CD4-positive, alpha-beta memory T cell (primary cell): Measurements from ENCODE around the gene RBM4. TPM values are rescaled to one million over a fixed set of nuclear protein-coding genes. Genes with fewer than 3 reads are reported as not detected.
A peak's percentile ranks its signal among the peaks of the same experiment; 100 is the strongest.

Experiments
- CTCF ChIA-PET: fragments of 350-600 bp; sonication (Branson Sonifier 250); formaldehyde crosslinking; loops from one replicate; lab custom pipeline; 2021; ENCODE audit warnings: inconsistent platforms; ENCODE audit not compliant: partially characterized antibody; lab: Charles Lee
- POLR2A ChIA-PET: fragments of 350-600 bp; sonication (Branson Sonifier 250); formaldehyde crosslinking; loops from one replicate; lab custom pipeline; 2021; ENCODE audit not compliant: partially characterized antibody; lab: Charles Lee
- DNase-seq, 5 donors: peaks; one replicate each; pipeline versions ENCODE4 v3.0.0 to v3.0.0-alpha.2; 2020 to 2022; ENCODE audit warnings: mixed read lengths in 1 of 5
- H3K27ac ChIP-seq: one replicate; pipeline ENCODE4 v1.7.0; 2013; ENCODE audit warnings: low read depth, low read length
- H3K27me3 ChIP-seq: 2 replicates; pipeline ENCODE4 v1.7.0; 2013; ENCODE audit warnings: mild to moderate bottlenecking, low read length, moderate library complexity; ENCODE audit not compliant: insufficient read depth
- H3K36me3 ChIP-seq: 2 replicates; pipeline ENCODE4 v1.7.0; 2013; ENCODE audit warnings: mild to moderate bottlenecking, low read length, moderate library complexity; ENCODE audit not compliant: insufficient read depth
- H3K4me1 ChIP-seq: 2 replicates; pipeline ENCODE4 v1.7.0; 2013; ENCODE audit warnings: mild to moderate bottlenecking, low read length, moderate library complexity; ENCODE audit not compliant: insufficient read depth
- H3K4me3 ChIP-seq, 2 donors: one replicate each; pipeline ENCODE4 v1.7.0; 2013; ENCODE audit warnings: low read length in 2 of 2, mild to moderate bottlenecking in 1 of 2
- H3K9me3 ChIP-seq, 2 donors: one replicate each; pipeline ENCODE4 v1.7.0; 2013; ENCODE audit warnings: low read length in 2 of 2, control low read depth in 1 of 2; ENCODE audit not compliant: control insufficient read depth in 1 of 2
- H3K27ac Mint-ChIP-seq, 7 donors: one replicate each; pipeline ENCODE4 v1.8.0; 2020 to 2021; ENCODE audit warnings: mixed read lengths in 7 of 7, mild to moderate bottlenecking in 6 of 7, inconsistent platforms in 3 of 7, moderate library complexity in 3 of 7
- H3K27me3 Mint-ChIP-seq, 2 donors: one replicate each; pipeline ENCODE4 v1.8.0; 2020 to 2021; ENCODE audit warnings: mixed read lengths in 2 of 2
- H3K36me3 Mint-ChIP-seq, 2 donors: one replicate each; pipeline ENCODE4 v1.8.0; 2020 to 2021; ENCODE audit warnings: mixed read lengths in 2 of 2, inconsistent platforms in 1 of 2, mild to moderate bottlenecking in 1 of 2
- H3K4me1 Mint-ChIP-seq, 4 donors: one replicate each; pipeline ENCODE4 v1.8.0; 2020 to 2021; ENCODE audit warnings: mixed read lengths in 4 of 4, mild to moderate bottlenecking in 1 of 4
- H3K4me3 Mint-ChIP-seq, 8 donors: one replicate each; pipeline ENCODE4 v1.8.0; 2020 to 2021; ENCODE audit warnings: mixed read lengths in 8 of 8, mild to moderate bottlenecking in 7 of 8, moderate library complexity in 6 of 8, inconsistent platforms in 3 of 8
- H3K9me3 Mint-ChIP-seq, 8 donors: one replicate each; pipeline ENCODE4 v1.8.0; 2020 to 2021; ENCODE audit warnings: mixed read lengths in 8 of 8, mild to moderate bottlenecking in 5 of 8, inconsistent platforms in 3 of 8, moderate library complexity in 1 of 8
- intact Hi-C: fragments of 100-400 bp; cut with micrococcal nuclease; formaldehyde crosslinking; loops from one replicate; pipeline ENCODE4 v1.15.1; 2023
- polyA plus RNA-seq, 2 donors: library from polyadenylated mRNA; unstranded; fragments of 300-500 nt; fragmentation: Illumina TruSeq; gene quantifications; one replicate each; pipeline ENCODE4 v1.2.3, GENCODE V29; 2021
- total RNA-seq, 2 experiments: library from RNA; stranded (reverse); gene quantifications; one replicate each; pipeline ENCODE4 v1.2.3, GENCODE V29; 2021

RBM4 gene
- total and polyA plus RNA-seq, 4 experiments from 2014 or later, result 183 to 231 (median 201) TPM

GRCh38 chr11:66694732-66695207 is 56.3 kb downstream of the RBM4 start:
- Mint-ChIP-seq H3K27ac (no peak overlapping the region), H3K9me3 (peaks cover 0 to 2% (median 0%) of the 10 kb centered on the region in 8 donors), H3K27me3 (peaks cover 2% of the 10 kb centered on the region in 2 donors), H3K4me1 (no peaks in the 10 kb centered on the region), H3K4me3 (no peak overlapping the region), H3K36me3 (no peaks in the 10 kb centered on the region)
- no peak overlapping the region for H3K4me3 ChIP-seq
- no peaks in the 10 kb centered on the region for H3K4me1 ChIP-seq
- intact Hi-C loops, result loop anchor here (1.0 to 10.0 kb wide), 3 partner anchors 140 to 280 kb away; partner anchors contain the start of gene C11orf86
- H3K27ac ChIP-seq, result no peak overlapping the region
- H3K27me3 ChIP-seq, result no peaks in the 10 kb centered on the region
- CTCF ChIA-PET, result interaction anchor here (0.7 to 5.7 kb wide), 9 partner anchors 12 to 187 kb away, joined by 3 to 59 read pairs (median 4); no protein-coding TSS in a partner anchor
- H3K36me3 ChIP-seq, result no peaks in the 10 kb centered on the region
- no peaks in the 10 kb centered on the region for H3K9me3 ChIP-seq
- peak; percentile 76 to 86 (median 79) for DNase-seq
- POLR2A ChIA-PET, result no interaction called here

Other genes starting within 250 kb of the RBM4 start
- gene NPAS4, start 217.7 kb upstream of the RBM4 start, total RNA-seq, result not detected
- gene NPAS4, start 217.7 kb upstream of the RBM4 start, polyA plus RNA-seq, result not detected
- 10 to 100 TPM; 22.0 to 27.9 TPM for gene MRPL11, start 199.9 kb upstream of the RBM4 start, total RNA-seq
- 10 to 100 TPM; 76.9 to 78.1 TPM for gene MRPL11, start 199.9 kb upstream of the RBM4 start, polyA plus RNA-seq
- 10 to 100 TPM; 25.3 to 25.9 TPM for gene PELI3, start 171.8 kb upstream of the RBM4 start, total RNA-seq
- 1 to 10 TPM; 4.0 to 6.8 TPM for gene PELI3, start 171.8 kb upstream of the RBM4 start, polyA plus RNA-seq
- gene DPP3, start 158.3 kb upstream of the RBM4 start, total RNA-seq, result 10 to 100 TPM; 21.0 to 24.0 TPM
- 10 to 100 TPM; 27.8 to 31.0 TPM for gene DPP3, start 158.3 kb upstream of the RBM4 start, polyA plus RNA-seq
- gene BBS1, start 128.1 kb upstream of the RBM4 start, total RNA-seq, result 10 to 100 TPM; 37.3 to 41.3 TPM
- 10 to 100 TPM in 1 of 2 donors, 1 to 10 TPM in 1; 8.9 to 15.5 TPM for gene BBS1, start 128.1 kb upstream of the RBM4 start, polyA plus RNA-seq
- 10 to 100 TPM; 24.5 to 27.2 TPM for gene ZDHHC24, start 92.7 kb upstream of the RBM4 start, total RNA-seq
- 10 to 100 TPM; 12.2 to 15.1 TPM for gene ZDHHC24, start 92.7 kb upstream of the RBM4 start, polyA plus RNA-seq
- under 1 TPM; 0.17 to 0.20 TPM for gene ACTN3, start 91.8 kb upstream of the RBM4 start, total RNA-seq
- not detected for gene ACTN3, start 91.8 kb upstream of the RBM4 start, polyA plus RNA-seq
- gene CTSF, start 70.1 kb upstream of the RBM4 start, total RNA-seq, result 10 to 100 TPM; 28.1 to 31.7 TPM
- 10 to 100 TPM; 13.3 to 18.5 TPM for gene CTSF, start 70.1 kb upstream of the RBM4 start, polyA plus RNA-seq
- not detected for gene CCDC87, start 45.6 kb upstream of the RBM4 start, total RNA-seq
- under 1 TPM in 1 of 2 donors, not detected in 1; 0.34 TPM for gene CCDC87, start 45.6 kb upstream of the RBM4 start, polyA plus RNA-seq
- gene CCS, start 45.5 kb upstream of the RBM4 start, total RNA-seq, result 10 to 100 TPM; 61.0 to 61.5 TPM
- 10 to 100 TPM; 36.1 to 38.7 TPM for gene CCS, start 45.5 kb upstream of the RBM4 start, polyA plus RNA-seq
- gene RBM14, start 22.1 kb upstream of the RBM4 start, total RNA-seq, result 100 to 1,000 TPM; 158 to 196 TPM
- gene RBM14, start 22.1 kb upstream of the RBM4 start, polyA plus RNA-seq, result 10 to 100 TPM; 66.2 to 78.2 TPM
- 10 to 100 TPM; 26.6 to 26.9 TPM for gene RBM4B, start 39.2 kb downstream of the RBM4 start, total RNA-seq
- gene RBM4B, start 39.2 kb downstream of the RBM4 start, polyA plus RNA-seq, result 10 to 100 TPM in 1 of 2 donors, 1 to 10 TPM in 1; 6.3 to 15.4 TPM
- not detected for gene SPTBN2, start 90.5 kb downstream of the RBM4 start, total RNA-seq
- not detected for gene SPTBN2, start 90.5 kb downstream of the RBM4 start, polyA plus RNA-seq
- gene RCE1, start 204.7 kb downstream of the RBM4 start, total RNA-seq, result 10 to 100 TPM; 30.0 to 34.5 TPM
- gene RCE1, start 204.7 kb downstream of the RBM4 start, polyA plus RNA-seq, result 10 to 100 TPM; 23.3 to 31.3 TPM
- 1 to 10 TPM; 5.1 to 5.3 TPM for gene LRFN4, start 218.4 kb downstream of the RBM4 start, total RNA-seq
- 1 to 10 TPM in 1 of 2 donors, under 1 TPM in 1; 0.42 to 2.9 TPM for gene LRFN4, start 218.4 kb downstream of the RBM4 start, polyA plus RNA-seq